Glutamatergic neuron (in vitro differentiated cells): ENCODE measurements around the gene ARFGEF3. TPM values are rescaled to one million over a fixed set of nuclear protein-coding genes. Genes with fewer than 3 reads are reported as not detected.

Experiments
- DNase-seq: peaks from one replicate; pipeline ENCODE4 v3.0.0; 2022
- H3K27ac Mint-ChIP-seq: one replicate; pipeline ENCODE4 v1.8.0; 2020; ENCODE audit warnings: mild to moderate bottlenecking, mixed read lengths, inconsistent platforms; ENCODE audit not compliant: unreplicated experiment
- H3K27me3 Mint-ChIP-seq: one replicate; pipeline ENCODE4 v1.8.0; 2020; ENCODE audit warnings: mild to moderate bottlenecking, moderate library complexity, mixed read lengths, inconsistent platforms; ENCODE audit not compliant: unreplicated experiment
- H3K36me3 Mint-ChIP-seq: one replicate; pipeline ENCODE4 v1.8.0; 2020; ENCODE audit warnings: mild to moderate bottlenecking, mixed read lengths, inconsistent platforms; ENCODE audit not compliant: unreplicated experiment
- H3K4me1 Mint-ChIP-seq: one replicate; pipeline ENCODE4 v1.8.0; 2020; ENCODE audit warnings: mild to moderate bottlenecking, low read depth, mixed read lengths, inconsistent platforms; ENCODE audit not compliant: unreplicated experiment
- H3K4me3 Mint-ChIP-seq: one replicate; pipeline ENCODE4 v1.8.0; 2020; ENCODE audit warnings: mild to moderate bottlenecking, mixed read lengths, inconsistent platforms; ENCODE audit not compliant: unreplicated experiment
- H3K9me3 Mint-ChIP-seq: one replicate; pipeline ENCODE4 v1.8.0; 2020; ENCODE audit warnings: mild to moderate bottlenecking, moderate library complexity, mixed read lengths, inconsistent platforms; ENCODE audit not compliant: unreplicated experiment
- CTCF ChIP-seq: fragments of 200-600 bp; sonication (generic); IDR thresholded peaks from one replicate; pipeline ENCODE4 v1.5.0; 2021; ENCODE audit not compliant: partially characterized antibody, unreplicated experiment
- total RNA-seq: library from RNA; stranded (reverse); fragmentation: NEBNext Ultra II Directional; extraction: Animal tissue kit (Norgen Biotek cat#: 25700); gene quantifications from one replicate; pipeline ENCODE4 v1.2.1, GENCODE V29; 2021; ENCODE audit not compliant: unreplicated experiment

ARFGEF3 gene
- total RNA-seq, 1 donor from 2014 or later = 15.3 TPM

- Mint-ChIP-seq H3K4me3 (no peak overlapping the region), H3K9me3 (no peaks in the 10 kb centered on the region), H3K27me3 (peaks cover 2% of the 10 kb centered on the region), H3K36me3 (peaks cover 5% of the 10 kb centered on the region), H3K27ac (no peak overlapping the region), H3K4me1 (peaks cover 10% of the 10 kb centered on the region)
- no peak for TF ChIP-seq CTCF
- no peak for DNase-seq
These were observed 42.6 kb downstream of the ARFGEF3 start for GRCh38 chr6:138204303-138204702.

DNA sequence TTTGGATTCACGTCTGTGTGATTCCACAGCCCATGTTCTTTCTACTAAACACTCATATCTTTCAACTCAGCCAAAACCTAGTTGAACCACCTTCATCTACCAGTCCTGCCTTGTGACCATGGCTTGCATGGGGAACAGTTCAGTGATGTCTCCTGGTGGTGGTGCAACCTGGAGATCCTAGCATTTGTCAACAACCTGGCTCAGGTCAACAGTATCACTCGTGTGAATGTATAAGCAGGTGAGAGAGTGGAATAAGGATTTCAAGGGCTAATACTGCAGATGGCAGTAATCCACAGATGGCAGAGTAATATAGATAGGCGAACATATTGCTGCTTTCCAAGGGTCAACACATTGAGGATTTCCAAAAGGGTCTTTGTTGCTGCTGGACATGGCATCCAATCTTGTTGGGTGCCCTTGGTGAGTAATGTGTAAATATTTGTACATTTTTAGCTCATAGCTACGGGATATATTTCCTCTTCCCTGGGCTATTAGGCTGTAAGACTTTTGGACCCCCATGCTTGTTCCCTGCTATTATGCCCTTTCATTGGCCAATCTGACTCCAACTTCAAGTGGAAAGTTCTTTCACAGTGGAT lies 43.1 kb downstream of the ARFGEF3 start:
- no peak for DNase-seq
- no peak for TF ChIP-seq CTCF
- no peak overlapping the region for H3K4me3 Mint-ChIP-seq
- peaks cover 5% of the 10 kb centered on the region for H3K36me3 Mint-ChIP-seq
- H3K4me1 Mint-ChIP-seq = peaks cover 10% of the 10 kb centered on the region
- H3K9me3 Mint-ChIP-seq = no peaks in the 10 kb centered on the region
- H3K27ac Mint-ChIP-seq = no peak overlapping the region
- H3K27me3 Mint-ChIP-seq = peaks cover 2% of the 10 kb centered on the region

- H3K27ac Mint-ChIP-seq = no peak overlapping the region
- no peak for DNase-seq
- H3K4me3 Mint-ChIP-seq = no peak overlapping the region
- no peaks in the 10 kb centered on the region for H3K36me3 Mint-ChIP-seq
- H3K27me3 Mint-ChIP-seq = no peaks in the 10 kb centered on the region
- no peaks in the 10 kb centered on the region for H3K9me3 Mint-ChIP-seq
- H3K4me1 Mint-ChIP-seq = peaks cover 10% of the 10 kb centered on the region
- TF ChIP-seq CTCF = no peak
These were observed 43.8 kb downstream of the ARFGEF3 start for GRCh38 chr6:138205437-138206094.

DNA sequence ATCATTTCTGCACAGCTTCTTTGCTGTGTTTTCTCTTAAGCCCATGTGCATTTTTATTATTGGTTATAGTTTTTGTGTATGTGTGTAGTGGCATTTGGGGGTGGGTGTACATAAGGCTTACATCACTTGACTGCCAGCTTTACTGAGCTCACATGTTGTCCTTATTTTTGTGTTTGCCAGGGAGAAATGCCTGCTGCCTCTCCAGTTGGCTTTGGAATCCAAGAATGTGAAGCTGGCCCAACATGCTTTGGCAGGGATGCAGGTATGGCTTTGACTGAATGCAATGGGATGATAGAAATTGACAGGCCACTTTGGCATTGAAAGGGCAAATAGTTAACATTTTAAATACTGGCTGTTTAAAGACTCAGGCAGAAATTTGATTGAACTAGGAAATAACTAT lies 45.1 kb downstream of the ARFGEF3 start:
- peaks cover 10% of the 10 kb centered on the region for H3K4me1 Mint-ChIP-seq
- DNase-seq = no peak
- no peaks in the 10 kb centered on the region for H3K36me3 Mint-ChIP-seq
- no peak for TF ChIP-seq CTCF
- H3K9me3 Mint-ChIP-seq = no peaks in the 10 kb centered on the region
- H3K4me3 Mint-ChIP-seq = no peak overlapping the region
- H3K27ac Mint-ChIP-seq = no peak overlapping the region
- H3K27me3 Mint-ChIP-seq = no peaks in the 10 kb centered on the region

- no peak for TF ChIP-seq CTCF
- H3K4me1 Mint-ChIP-seq = peaks cover 8% of the 10 kb centered on the region
- no peak for DNase-seq
- H3K27me3 Mint-ChIP-seq = no peaks in the 10 kb centered on the region
- no peak overlapping the region for H3K27ac Mint-ChIP-seq
- no peaks in the 10 kb centered on the region for H3K36me3 Mint-ChIP-seq
- H3K9me3 Mint-ChIP-seq = no peaks in the 10 kb centered on the region
- no peak overlapping the region for H3K4me3 Mint-ChIP-seq
These were observed 49.4 kb downstream of the ARFGEF3 start for GRCh38 chr6:138211048-138211581.
